ENCODE results near the gene ZER1. TPM values are rescaled to one million over a fixed set of nuclear protein-coding genes. Genes with fewer than 3 reads are reported as not detected.
A peak's percentile ranks its signal among the peaks of the same experiment; 100 is the strongest.
"Not testable (repeated sequence)": the region's sequence is repeated elsewhere in the genome, so short reads cannot be mapped to it uniquely, and the experiment has no call there.

ZER1 gene
- 10 to 100 TPM; 13.4 to 23.3 (median 20.1) TPM for polyA plus RNA-seq

DNA sequence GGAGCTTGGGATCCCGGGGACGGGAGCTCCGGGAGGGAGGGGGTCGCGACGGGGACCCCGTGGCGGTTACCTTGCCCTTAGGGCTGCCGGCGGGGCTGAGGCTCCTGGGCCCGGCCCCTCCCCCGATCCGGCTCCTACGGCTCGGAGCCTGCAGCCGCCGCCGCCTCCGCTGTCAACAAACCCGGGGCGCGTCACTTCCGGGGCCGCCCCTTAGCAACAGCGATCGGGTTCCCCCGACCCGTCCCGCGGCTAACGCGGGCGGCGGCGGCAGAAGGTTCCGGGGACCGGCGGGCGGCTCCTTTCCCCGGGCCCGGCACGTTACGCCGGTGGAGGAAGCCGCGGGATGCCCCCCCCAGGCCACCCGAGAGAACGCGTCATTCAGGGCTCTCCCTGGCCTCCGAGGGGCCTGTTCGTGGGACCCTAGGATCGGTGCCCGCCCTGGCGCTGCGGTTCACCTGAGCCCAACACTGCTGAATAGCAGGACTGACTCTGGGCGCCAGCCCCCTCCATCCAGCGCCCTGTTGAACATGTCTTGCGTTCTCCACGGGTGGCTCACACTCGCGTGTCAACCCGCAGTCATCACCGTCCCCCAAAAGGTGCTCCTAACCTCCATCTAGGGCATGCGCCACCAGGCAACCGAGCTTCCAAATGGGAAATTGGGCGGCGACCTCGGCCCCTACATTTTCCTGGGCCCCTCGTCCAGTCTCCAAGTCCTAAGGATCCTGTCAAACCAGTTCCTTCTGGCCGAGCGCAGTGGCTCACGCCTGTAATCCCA is at the start of gene ZER1:
ZER1 (minus strand) TSS at position 183 of the 775 bp plus-strand sequence. CDS start 16,362 bp downstream, outside the sequence.
- 0 to 1% (median 1%) methylated on average over 43 to 72 of the region's 72 CpGs for WGBS, 3 donors
- H3K27ac ChIP-seq (ENCODE audit: low read depth, low read length), result peak within 1 kb of the TSS; percentile 60

DNA sequence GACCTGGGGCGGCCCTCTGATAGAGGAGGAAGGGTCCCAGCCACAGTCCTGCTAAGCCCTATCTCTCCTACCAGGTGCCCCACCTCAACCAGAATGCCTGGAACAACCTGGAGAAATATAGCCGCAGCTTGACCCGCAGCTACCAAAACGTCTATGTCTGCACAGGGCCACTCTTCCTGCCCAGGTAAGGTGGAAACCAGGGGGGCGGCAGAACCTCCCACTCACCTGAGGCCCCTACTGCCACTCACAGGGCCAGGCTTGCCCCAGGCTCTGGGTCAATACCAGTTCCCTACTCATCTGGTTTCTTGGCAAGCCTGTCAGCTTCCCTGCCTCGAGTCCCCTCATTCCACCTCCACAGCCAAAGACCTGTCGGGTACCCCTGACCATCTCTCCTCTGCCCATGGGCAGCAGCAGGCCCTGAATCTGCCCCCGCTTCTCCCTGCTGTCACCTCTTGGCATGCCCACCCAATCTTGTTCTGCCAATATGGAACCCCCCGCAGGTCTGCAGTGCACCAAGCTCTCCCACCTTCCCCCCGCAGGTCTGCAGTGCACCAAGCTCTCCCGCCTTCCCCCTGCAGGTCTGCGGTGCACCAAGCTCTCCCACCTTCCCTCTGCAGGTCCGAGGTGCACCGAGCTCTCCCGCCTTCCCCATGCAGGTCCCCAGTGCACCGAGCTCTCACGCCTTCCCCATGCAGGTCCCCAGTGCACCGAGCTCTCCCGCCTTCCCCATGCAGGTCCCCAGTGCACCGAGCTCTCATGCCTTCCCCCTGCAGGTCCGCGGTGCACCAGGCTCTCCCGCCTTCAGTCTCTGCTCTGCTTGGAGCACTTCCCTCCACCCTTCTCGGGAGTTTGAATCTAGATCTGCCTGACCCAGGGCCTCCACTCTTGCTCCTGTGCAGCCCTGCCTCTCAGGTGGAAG is 49.2 kb upstream of the ZER1 start:
- H3K27ac ChIP-seq (ENCODE audit: low read depth, low read length), result no peak overlapping the region
- 85 to 87% (median 86%) methylated on average over 24 of the region's 24 CpGs for WGBS, 3 donors

DNA sequence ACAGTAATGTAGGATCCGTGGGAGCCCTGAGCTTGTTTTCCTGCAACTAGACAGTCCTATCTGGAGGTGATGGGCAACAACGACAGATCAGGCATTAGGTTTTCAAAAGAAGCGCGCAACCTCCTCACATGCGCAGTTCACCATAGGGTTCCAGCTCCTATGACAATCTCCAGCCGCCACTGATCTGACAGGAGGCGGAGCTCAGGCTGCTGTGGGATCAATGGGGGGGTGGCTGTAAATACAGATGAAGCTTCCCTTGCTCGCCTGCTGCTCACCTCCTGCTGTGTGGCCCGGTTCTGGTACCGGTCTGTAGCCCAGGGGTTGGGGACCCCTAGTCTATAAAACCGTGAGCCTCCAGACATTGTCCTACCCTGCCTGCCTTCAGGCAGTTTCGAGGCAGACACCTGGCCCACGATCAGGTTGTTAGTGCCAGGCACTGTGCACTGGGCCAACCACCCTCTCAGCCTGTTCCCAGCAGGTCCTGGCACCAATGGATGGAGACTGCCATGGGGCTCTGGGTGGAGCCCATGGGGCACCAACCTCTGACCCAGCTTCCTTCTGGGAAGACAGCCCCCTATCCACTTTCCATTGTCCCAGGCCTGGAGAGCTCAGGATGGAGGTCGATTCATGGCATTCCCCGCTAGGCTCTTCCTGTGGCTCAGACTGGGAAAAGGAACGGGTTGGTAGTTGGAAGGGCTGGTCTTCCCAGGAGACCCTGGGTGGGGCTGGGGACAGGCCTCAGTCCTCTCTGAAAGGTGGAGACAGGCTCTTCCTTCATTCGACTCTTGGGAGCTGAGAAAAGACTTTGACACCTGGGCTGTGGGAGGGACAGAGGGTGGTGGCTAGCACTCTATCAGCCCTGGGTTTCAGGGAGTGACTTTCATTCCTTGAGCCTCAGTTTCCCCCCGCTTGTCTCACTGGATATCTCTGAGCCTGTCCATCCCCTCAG is 48.3 kb upstream of the ZER1 start:
- 68 to 76% (median 73%) methylated on average over 18 of the region's 18 CpGs for WGBS, 3 donors
- no peak overlapping the region for H3K27ac ChIP-seq (ENCODE audit: low read depth, low read length)

DNA sequence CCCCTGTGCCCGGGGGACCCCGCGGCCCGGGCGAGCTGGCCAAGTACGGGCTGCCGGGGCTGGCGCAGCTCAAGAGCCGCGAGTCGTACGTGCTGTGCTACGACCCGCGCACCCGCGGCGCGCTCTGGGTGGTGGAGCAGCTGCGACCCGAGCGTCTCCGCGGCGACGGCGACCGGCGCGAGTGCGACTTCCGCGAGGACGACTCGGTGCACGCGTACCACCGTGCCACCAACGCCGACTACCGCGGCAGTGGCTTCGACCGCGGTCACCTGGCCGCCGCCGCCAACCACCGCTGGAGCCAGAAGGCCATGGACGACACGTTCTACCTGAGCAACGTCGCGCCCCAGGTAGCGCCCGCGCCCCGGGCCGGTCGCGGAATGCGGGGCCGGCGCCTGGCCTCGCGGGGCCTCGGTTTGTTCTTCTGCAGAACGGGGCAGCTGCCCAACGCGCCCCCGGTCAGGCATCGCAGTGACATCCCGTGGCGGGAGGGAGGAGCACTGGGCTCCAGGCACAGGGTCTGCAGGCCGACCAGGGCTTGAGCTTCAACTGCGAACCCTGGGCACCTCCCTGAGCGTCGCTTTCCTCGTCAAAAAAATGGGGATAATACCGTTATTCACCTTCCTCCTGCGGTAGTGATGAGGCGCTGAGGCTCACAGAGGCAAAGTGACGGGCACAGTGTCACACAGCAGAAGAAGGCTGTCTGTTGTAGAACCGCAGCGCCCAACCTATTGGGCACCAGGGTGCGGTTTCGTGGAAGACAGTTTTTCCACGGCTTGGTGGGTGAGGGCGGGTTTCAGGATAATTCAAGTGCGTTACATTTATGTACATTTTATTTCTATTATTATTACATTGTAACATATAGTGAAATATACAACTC is 47.4 kb upstream of the ZER1 start:
- H3K27ac ChIP-seq (ENCODE audit: low read depth, low read length), result no peak overlapping the region
- 9 to 13% (median 10%) methylated on average over 78 to 90 of the region's 90 CpGs for WGBS, 3 donors

DNA sequence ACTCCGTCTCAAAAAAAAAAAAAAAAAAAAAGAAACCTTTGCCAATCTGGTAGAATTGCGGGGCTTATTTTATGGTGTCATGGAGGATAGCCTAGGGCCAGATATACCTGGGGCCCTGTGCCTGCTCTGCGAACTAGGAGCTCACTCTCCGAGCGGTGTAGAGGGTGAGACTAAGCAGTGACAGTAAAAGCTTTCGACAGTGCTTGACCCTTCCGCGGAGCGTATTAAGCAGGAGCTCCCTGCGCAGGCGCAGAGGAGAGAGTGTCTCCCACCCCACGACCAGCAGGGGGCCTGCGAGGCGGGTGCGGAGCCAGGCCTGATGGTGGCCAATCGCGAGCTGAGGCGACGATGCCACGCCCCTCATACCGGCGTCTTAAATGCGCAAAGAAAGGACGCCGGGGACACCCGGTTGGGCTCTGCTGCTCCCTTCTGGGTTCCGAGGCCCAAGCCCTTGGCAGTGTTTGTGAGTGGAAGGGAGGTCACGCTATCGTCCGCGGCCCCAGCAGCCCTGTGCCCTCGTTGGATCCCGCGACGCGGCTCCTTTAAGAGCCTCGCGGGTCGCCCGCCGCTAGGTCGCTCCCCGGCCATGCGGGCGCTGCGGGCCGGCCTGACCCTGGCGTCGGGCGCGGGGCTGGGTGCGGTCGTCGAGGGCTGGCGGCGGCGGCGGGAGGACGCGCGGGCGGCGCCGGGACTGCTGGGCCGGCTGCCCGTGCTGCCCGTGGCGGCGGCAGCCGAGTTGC is 46.5 kb upstream of the ZER1 start, which contains the start of gene ENDOG:
ENDOG (plus strand) TSS at position 402 of the 740 bp plus-strand sequence; CDS start at position 587, 185 bp downstream.
- H3K27ac ChIP-seq (ENCODE audit: low read depth, low read length), result no peak within 1 kb of the TSS
- WGBS, 3 donors, result 0% methylated on average over 63 to 70 of the region's 70 CpGs

DNA sequence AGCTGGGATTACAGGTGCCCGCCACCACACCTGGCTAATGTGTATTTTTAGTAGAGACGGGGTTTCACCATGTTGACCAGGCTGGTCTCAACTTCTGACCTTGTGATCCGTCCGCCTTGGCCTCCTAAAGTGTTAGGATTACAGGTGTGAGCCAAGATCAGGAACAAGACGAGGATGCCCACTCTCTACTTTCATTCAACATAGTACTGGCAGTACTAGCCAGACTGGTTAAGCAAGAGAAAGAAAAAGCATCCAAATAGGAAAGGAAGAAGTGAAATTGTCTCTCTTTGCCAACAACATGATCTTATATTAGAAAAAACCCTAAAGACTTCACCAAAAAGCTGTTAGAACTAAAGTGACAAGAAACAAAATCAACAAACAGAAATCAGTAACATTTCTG is 39.1 kb upstream of the ZER1 start:
- H3K27ac ChIP-seq (ENCODE audit: low read depth, low read length), result no peak overlapping the region
- WGBS, 3 donors, result 60 to 85% (median 74%) methylated on average over 5 of the region's 5 CpGs

DNA sequence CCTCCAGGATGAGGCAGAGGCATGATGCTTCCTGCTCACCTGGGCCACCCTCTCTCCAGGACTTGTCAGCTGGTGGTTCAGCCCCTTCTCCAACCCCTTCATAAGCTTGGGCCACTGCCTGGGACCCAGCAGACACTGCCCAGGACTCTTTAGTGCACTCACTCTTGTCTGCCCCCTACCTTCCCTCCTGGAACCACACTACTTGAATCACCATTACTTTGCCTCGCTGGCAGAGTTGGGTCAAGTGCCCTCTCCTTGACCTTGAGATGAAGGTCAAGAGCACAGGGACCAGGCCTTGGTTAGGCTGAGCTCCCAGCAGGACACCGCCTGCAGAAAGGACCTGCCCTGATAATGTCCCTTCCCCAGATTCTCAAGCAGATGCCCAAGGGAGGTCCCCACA is 38.1 kb upstream of the ZER1 start:
- no peak overlapping the region for H3K27ac ChIP-seq (ENCODE audit: low read depth, low read length)
- 65 to 74% (median 73%) methylated on average over 2 of the region's 2 CpGs for WGBS, 3 donors

DNA sequence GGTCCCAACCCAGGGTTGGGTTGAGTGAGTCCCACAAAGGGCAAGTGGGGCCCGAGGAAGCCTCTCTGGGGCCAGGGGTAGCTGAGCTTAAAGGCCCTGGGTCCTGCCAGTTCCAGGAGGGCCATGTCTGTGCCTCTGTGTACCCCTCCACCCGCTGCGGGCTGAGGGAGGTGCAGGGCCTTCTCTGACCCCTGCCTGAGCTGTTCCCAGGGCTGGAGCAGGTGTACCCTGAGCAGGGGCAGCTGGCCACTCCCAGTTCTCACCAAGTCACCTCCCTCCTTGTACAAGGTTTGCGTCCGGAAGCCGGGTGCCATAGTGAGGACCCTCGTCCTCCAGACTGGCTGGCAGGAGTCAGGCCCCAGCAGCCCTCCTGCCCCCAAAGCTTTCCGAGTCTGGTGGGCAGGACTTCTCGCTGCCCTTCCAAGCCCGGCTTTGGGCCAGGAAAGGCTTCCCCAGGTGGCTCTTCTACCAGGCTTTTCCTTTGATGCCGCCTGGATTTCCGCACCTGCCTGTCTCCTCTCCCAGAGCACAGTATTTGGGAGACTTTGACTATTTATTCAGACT is 37.4 kb upstream of the ZER1 start:
- 90 to 95% (median 95%) methylated on average over 12 of the region's 12 CpGs for WGBS, 3 donors

DNA sequence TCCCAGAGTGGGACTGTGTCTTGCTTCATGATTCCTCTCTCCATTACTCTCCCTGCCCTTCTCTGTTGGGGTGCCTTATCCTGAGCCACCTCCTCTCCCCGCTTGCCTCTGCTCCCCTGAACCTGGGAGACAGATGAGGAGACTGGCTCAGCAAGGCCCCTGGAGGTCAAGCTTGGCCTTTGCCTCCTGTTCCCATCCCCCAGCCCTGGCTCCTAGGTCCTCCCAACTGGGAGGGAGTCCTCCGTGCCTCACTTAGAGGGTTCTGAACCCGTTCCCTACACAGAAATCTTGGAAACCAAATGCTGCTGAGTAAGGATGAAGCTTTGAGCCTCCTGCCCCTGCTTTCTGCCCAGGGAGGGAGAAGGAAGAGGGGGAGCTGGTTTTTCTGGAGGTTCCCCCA is 36.8 kb upstream of the ZER1 start:
- no peak overlapping the region for H3K27ac ChIP-seq (ENCODE audit: low read depth, low read length)
- WGBS, 3 donors, result 82 to 91% (median 90%) methylated on average over 3 of the region's 3 CpGs

More for the DNA sequence above, 37.4 kb upstream of the ZER1 start:
- H3K27ac ChIP-seq (ENCODE audit: low read depth, low read length), result no peak overlapping the region

DNA sequence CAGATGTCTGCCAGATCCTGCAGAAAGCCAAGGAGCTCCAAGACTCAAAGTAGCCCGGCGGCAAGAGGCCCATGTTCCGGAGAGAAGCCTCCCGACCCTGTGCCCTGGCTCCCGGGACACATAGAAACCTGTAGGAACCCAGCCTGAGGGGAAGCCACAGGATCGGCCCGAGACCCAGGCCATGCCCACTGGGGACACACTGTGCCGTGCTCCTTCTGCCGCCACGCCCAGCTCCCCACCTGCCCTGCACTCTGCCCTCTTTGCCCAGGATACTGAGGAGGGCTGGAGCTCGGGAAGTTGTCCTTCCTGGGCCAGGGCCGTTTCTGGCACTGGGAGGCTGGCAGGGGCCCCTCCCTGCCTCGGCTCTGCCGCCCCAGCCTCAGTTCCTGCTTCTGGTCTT is 36.1 kb upstream of the ZER1 start:
- no peak overlapping the region for H3K27ac ChIP-seq (ENCODE audit: low read depth, low read length)
- 84 to 87% (median 86%) methylated on average over 13 to 14 of the region's 14 CpGs for WGBS, 3 donors

DNA sequence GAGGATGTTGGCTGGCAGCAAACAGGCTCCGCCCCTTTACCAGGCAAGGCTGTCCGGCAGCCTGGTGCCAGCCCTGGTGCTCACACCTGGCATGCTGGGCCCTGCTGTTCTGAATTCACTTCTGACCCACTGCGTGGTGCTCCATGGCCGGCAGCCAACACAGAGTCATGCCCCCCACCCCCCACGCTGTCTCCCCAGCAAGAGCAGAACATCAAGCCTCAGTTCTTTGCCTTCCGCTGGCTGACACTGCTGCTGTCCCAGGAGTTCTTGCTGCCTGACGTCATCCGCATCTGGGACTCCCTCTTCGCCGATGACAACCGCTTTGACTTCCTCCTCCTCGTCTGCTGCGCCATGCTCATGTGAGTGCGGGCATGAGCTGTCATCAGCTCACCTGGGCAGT is 33.9 kb upstream of the ZER1 start:
- WGBS, 3 donors, result 87 to 91% (median 87%) methylated on average over 14 of the region's 14 CpGs
- no peak overlapping the region for H3K27ac ChIP-seq (ENCODE audit: low read depth, low read length)

DNA sequence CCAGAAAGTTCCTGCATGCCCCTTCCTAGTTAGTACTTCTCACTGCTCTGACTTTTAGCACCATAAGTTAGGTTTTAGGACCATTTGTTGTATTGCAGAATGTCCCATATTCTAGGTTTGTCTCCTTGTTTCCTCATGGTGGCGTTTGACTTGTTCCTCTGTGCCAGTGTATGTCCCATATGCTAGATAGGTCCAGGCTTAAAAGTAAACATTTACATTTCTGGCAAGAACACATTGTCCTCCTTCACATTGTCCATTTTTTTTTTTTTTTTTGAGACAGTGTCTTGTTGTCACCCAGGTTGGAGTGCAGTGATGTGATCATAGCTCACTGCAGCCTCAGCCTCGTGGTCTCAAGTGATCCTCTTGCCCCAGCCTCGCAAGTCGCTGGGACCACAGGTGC is 30.8 kb upstream of the ZER1 start:
- 92 to 96% (median 95%) methylated on average over 4 of the region's 4 CpGs for WGBS, 3 donors
- no peak overlapping the region for H3K27ac ChIP-seq (ENCODE audit: low read depth, low read length)

DNA sequence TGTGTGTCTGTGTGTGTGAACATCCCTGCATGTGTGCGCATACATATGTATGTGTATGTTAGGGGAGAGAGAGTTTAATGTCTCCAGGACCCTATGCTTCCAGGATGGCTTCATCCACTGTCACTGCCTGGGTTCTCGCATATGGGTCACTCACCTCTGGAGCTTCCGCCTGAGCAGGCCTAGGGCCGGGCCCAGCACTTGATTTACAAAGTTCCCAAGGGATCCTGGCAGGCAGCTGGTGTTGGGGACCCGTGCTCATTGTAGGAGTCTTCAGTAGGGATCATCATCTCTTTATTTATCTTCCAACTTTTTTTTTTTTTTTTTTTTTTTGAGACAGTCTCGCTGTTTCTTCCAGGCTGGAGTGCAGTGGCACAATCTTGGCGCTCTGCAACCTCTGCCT is 28.3 kb upstream of the ZER1 start:
- no peak overlapping the region for H3K27ac ChIP-seq (ENCODE audit: low read depth, low read length)
- 87 to 94% (median 91%) methylated on average over 7 of the region's 7 CpGs for WGBS, 3 donors

DNA sequence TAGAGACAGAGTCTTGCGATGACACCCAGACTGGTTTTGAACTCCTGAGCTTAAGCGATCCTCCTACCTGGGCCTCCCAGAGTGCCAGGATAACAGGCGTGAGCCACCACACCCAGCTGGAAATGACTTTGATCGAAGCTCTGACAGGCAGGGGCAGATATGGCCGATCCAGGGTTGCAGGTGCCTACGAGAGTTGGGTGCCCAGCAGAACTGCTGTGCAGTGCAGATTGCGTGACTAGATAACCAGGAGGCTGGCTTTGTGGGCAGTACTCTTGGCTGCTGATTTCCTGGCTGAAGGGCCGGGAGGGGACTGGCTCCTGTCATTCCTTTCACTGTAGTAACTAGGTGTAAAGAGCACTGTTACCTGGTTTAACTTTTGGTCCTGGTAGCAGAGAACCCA is 27.2 kb upstream of the ZER1 start:
- 84 to 94% (median 93%) methylated on average over 8 of the region's 8 CpGs for WGBS, 3 donors
- H3K27ac ChIP-seq (ENCODE audit: low read depth, low read length), result no peak overlapping the region

DNA sequence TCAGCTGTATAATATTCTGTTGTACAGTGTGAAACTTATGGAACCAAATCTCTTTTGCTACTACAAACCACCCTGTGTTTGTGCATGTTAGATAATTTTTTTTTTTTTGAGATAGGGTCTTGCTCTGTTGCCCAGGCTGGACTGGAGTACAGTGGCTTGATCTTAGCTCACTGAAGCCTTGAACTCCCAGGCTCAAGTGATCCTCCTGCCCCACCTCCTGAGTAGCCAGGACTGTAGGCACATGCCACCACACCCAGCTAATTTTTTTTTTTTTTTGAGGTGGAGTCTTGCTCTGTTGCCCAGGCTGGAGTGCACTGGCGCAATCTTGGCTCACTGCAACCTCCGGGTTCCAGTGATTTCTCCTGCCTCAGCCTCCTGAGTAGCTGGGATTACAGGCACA is 23.2 kb upstream of the ZER1 start:
- not testable (repeated sequence) for H3K27ac ChIP-seq (ENCODE audit: low read depth, low read length)
- WGBS, 3 donors, result 42 to 50% (median 50%) methylated on average over 2 of the region's 2 CpGs

DNA sequence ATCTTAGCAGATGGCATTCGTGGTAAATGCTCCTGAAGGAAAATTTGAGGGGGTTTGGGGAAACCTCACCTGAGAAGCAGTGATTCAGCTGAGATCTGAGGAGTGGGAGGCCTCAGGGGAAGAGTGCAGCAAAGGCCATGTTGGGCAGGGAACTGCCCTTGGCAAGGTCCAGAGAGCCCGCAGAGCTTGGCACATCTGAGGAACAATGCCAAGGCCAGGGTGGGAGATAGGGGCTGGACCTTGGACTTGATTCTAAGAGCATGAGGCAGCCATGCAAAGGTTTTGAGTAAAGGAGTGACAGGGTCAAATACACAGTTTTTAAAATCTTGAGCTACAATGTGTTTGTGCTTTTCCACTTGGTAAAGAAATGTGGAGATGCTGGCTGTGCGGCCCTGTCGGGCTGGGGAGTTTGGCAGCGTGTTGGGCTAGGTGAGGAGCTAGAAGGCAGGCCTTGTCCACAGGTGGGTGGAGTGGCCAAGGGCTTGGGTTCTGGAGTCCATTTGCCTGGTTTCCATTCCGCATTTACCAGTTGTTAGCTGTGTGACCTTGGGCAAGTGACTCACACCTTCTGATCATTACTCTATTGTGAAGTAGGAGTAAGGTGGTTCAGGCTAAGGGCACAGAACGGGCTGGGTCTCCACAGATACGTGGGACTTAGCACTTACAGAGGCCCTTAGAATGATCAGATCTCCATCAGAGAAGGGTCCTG is 21.4 kb upstream of the ZER1 start:
- WGBS, 3 donors, result 36 to 90% (median 88%) methylated on average over 8 of the region's 8 CpGs

More for the DNA sequence above, 21.4 kb upstream of the ZER1 start:
- H3K27ac ChIP-seq (ENCODE audit: low read depth, low read length), result no peak overlapping the region

All from adipose tissue (tissue), 3 donors.